K562 (cell line): Measurements from ENCODE around the gene SUPT5H. TPM values are rescaled to one million over a fixed set of nuclear protein-coding genes. Genes with fewer than 3 reads are reported as not detected.

ENCODE experiments used
- ARID4B ChIP-seq: sonication (generic); formaldehyde crosslinking; IDR thresholded peaks from 2 replicates; pipeline ENCODE4 v1.8.0; 2022; ENCODE audit warnings: mild to moderate bottlenecking, missing genetic modification reagents
- CC2D1A ChIP-seq: fragments of 450-650 bp; IDR thresholded peaks from 2 replicates; pipeline ENCODE4 v1.6.1; 2017; ENCODE audit warnings: mild to moderate bottlenecking
- CREM ChIP-seq: IDR thresholded peaks from 2 replicates; pipeline ENCODE4 v1.6.1; 2014; ENCODE audit warnings: antibody characterized with exemption, low read depth
- CXXC5 ChIP-seq: fragments of 250-450 bp; sonication (Bioruptor Pico); IDR thresholded peaks from 2 replicates; pipeline ENCODE4 v1.8.0; 2022; ENCODE audit warnings: inconsistent platforms, mild to moderate bottlenecking, moderate library complexity
- ESRRA ChIP-seq: fragments of 450-650 bp; IDR thresholded peaks from 2 replicates; pipeline ENCODE4 v1.6.1; 2014; ENCODE audit warnings: low read depth, mild to moderate bottlenecking, moderate library complexity, borderline replicate concordance
- HOXB6 ChIP-seq: fragments of 250-450 bp; sonication (Bioruptor Pico); IDR thresholded peaks from 2 replicates; pipeline ENCODE4 v1.5.1; 2022; ENCODE audit warnings: mild to moderate bottlenecking, borderline replicate concordance
- JUND ChIP-seq, 2 experiments: IDR thresholded peaks; 2 replicates in 1 of 2; 3 replicates in 1 of 2; pipeline ENCODE4 v1.6.1; 2011; ENCODE audit warnings: borderline replicate concordance in 2 of 2, low read depth in 2 of 2, low read length in 2 of 2, improper control_type of control experiment in 1 of 2, missing biosample characterization in 1 of 2, missing genetic modification characterization in 1 of 2, missing genetic modification reagents in 1 of 2
- KDM5B ChIP-seq: fragments of 200-600 bp; sonication (generic); IDR thresholded peaks from 2 replicates; pipeline ENCODE4 v1.6.1; 2012; ENCODE audit warnings: low read depth, mild to moderate bottlenecking, moderate library complexity, low read length, control low read depth, inconsistent platforms; ENCODE audit not compliant: insufficient replicate concordance
- POLR2A ChIP-seq: fragments of 450-650 bp; conservative IDR thresholded peaks from 2 replicates; pipeline ENCODE4 v1.6.1; 2016
- RBFOX2 ChIP-seq: fragments of 200-400 bp; formaldehyde crosslinking; IDR thresholded peaks from 2 replicates; pipeline ENCODE4 v1.6.1; 2017; ENCODE audit warnings: low read depth, mild to moderate bottlenecking, low read length, moderate library complexity
- SETDB1 ChIP-seq: IDR thresholded peaks from one replicate; pipeline ENCODE4 v1.6.1; 2012; ENCODE audit warnings: low read length, control low read depth, inconsistent platforms
- SFPQ ChIP-seq: fragments of 200-400 bp; formaldehyde crosslinking; IDR thresholded peaks from 2 replicates; pipeline ENCODE4 v1.6.1; 2017; ENCODE audit warnings: mild to moderate bottlenecking, low read depth, low read length, moderate library complexity
- SMAD3 ChIP-seq: fragments of 450-650 bp; formaldehyde crosslinking; conservative IDR thresholded peaks from 2 replicates; pipeline ENCODE4 v1.4.0; 2020; ENCODE audit warnings: mild to moderate bottlenecking
- SRF ChIP-seq, 2 experiments: fragments of 250-450, 450-650 bp in 1 of 2; sonication (Bioruptor Pico) in 1 of 2; sonication (generic) in 1 of 2; formaldehyde crosslinking; IDR thresholded peaks; 2 replicates each; pipeline versions ENCODE4 v1.5.0 to v1.5.1; 2020 to 2022; ENCODE audit warnings: mild to moderate bottlenecking in 1 of 2, missing genetic modification reagents in 1 of 2
- TCF3 ChIP-seq: sonication (generic); formaldehyde crosslinking; IDR thresholded peaks from 2 replicates; pipeline ENCODE4 v1.4.0; 2020; ENCODE audit warnings: mild to moderate bottlenecking, missing genetic modification reagents
- TFAP4 ChIP-seq: sonication (generic); formaldehyde crosslinking; IDR thresholded peaks from 2 replicates; pipeline ENCODE4 v1.8.0; 2022; ENCODE audit warnings: missing genetic modification reagents, mild to moderate bottlenecking, moderate library complexity, borderline replicate concordance
- TOE1 ChIP-seq, 2 experiments: fragments of 450-650 bp in 1 of 2; sonication (generic) in 1 of 2; formaldehyde crosslinking in 1 of 2; IDR thresholded peaks; 2 replicates each; pipeline versions ENCODE4 v1.7.1 to v1.8.0; 2016 to 2022; ENCODE audit warnings: borderline replicate concordance in 2 of 2, mild to moderate bottlenecking in 2 of 2, antibody characterized with exemption in 1 of 2, inconsistent platforms in 1 of 2, low read depth in 1 of 2, missing genetic modification reagents in 1 of 2, moderate library complexity in 1 of 2
- ZNF121 ChIP-seq: sonication (generic); formaldehyde crosslinking; conservative IDR thresholded peaks from 2 replicates; pipeline ENCODE4 v1.8.0; 2022; ENCODE audit warnings: missing genetic modification reagents
- ZNF175 ChIP-seq: fragments of 200-800 bp; sonication (Bioruptor generic); IDR thresholded peaks from 2 replicates; pipeline ENCODE4 v1.6.1; 2016; ENCODE audit warnings: low read depth, mild to moderate bottlenecking, missing genetic modification characterization, missing compliant biosample characterization
- polyA plus RNA-seq, 8 experiments: library from polyadenylated mRNA; depleted of rRNA in 4 of 8; stranded (reverse) in 5 of 8; unstranded in 3 of 8; fragments of >200 nt; fragmentation: Nextera tagmentation in 2 of 8; fragmentation: Illumina TruSeq in 1 of 8; extraction: Ambion mirVana in 2 of 8; extraction: Trizol in 1 of 8; gene quantifications; 2 replicates each; pipeline versions ENCODE4 v1.2.1 to v1.2.3, GENCODE V29; 2011 to 2014; ENCODE audit warnings: inconsistent platforms in 1 of 8, missing spikeins in 1 of 8
- total RNA-seq, 7 experiments: library from RNA; depleted of rRNA in 6 of 7; stranded (reverse); fragments of >200 nt in 6 of 7; fragmentation: Illumina TruSeq in 2 of 7; extraction: Trizol in 2 of 7; gene quantifications; 2 replicates each; pipeline versions ENCODE4 v1.2.1 to v1.2.3, GENCODE V29; 2011 to 2021; ENCODE audit warnings: low replicate concordance in 1 of 7

SUPT5H gene
- total and polyA plus RNA-seq, 9 of the 15 experiments (the other 6 are each of a cell fraction or from before 2014, with no cell fraction given), result 13.3 to 85.9 (median 35.9) TPM

GRCh38 chr19:39406656-39407409, 38.5 kb upstream of the SUPT5H start, which contains the start of gene ZFP36 (continued):
- TF ChIP-seq CXXC5 (CRISPR knock-in tag) (peak; percentile 21), JUND (IDR thresholded peaks at IDR 0.05; ENCODE audit: borderline replicate concordance, low read depth, low read length) (no peak), JUND (tag; IDR thresholded peaks at IDR 0.05; ENCODE audit: borderline replicate concordance, low read depth, low read length) (peak; percentile 11; the same call in 1 of the 3 replicates), SMAD3 (CRISPR knock-in tag) (no peak), CC2D1A (no peak), ZNF121 (no peak), HOXB6 (CRISPR knock-in tag) (no peak), CREM (peak; percentile 51; the same call in 1 of the 2 replicates), SETDB1 (no peak), TCF3 (CRISPR knock-in tag) (no peak), ZNF175 (CRISPR knock-in tag) (no peak), TOE1 (IDR thresholded peaks at IDR 0.05; ENCODE audit: borderline replicate concordance) (0 out of 2 replicates have a peak, but pooled peaks have one; percentile 16), TOE1 (CRISPR knock-in tag; IDR thresholded peaks at IDR 0.05; ENCODE audit: borderline replicate concordance, low read depth) (no peak), SRF (CRISPR knock-in tag; IDR thresholded peaks at IDR 0.05) (peak in 1 of 2 experiments; percentile 83; a peak in 2 of 4 replicates), SFPQ (no peak), TFAP4 (CRISPR knock-in tag) (peak; percentile 61), KDM5B (peak; percentile 97), POLR2A (peak; percentile 99), ARID4B (CRISPR knock-in tag) (peak; percentile 82), RBFOX2 (peak; percentile 84), ESRRA (no peak)
